Neural cell (in vitro differentiated cells): ENCODE measurements around the gene TRIM14. TPM values are rescaled to one million over a fixed set of nuclear protein-coding genes. Genes with fewer than 3 reads are reported as not detected.

Experiments used
- H2AFZ ChIP-seq: fragments of 200-600, 300-800 bp; sonication (generic), shearing (Covaris generic); 2 replicates; pipeline ENCODE4 v1.6.0; 2014; ENCODE audit warnings: low read depth, mild to moderate bottlenecking, antibody characterized with exemption, low read length, moderate library complexity
- H3F3A ChIP-seq: fragments of 200-600 bp; shearing (Covaris generic); 2 replicates; pipeline ENCODE4 v1.6.1; 2016; ENCODE audit warnings: mild to moderate bottlenecking, moderate library complexity, mixed read lengths, antibody characterized with exemption, low read length; ENCODE audit not compliant: insufficient read depth, poor library complexity, severe bottlenecking
- H3K27ac ChIP-seq: fragments of 200-600, 300-800 bp; sonication (generic), shearing (Covaris generic); 2 replicates; pipeline ENCODE4 v1.5.1; 2014; ENCODE audit warnings: mild to moderate bottlenecking, low read length, moderate library complexity
- H3K27me3 ChIP-seq: fragments of 300-800, 200-600 bp; sonication (generic), shearing (Covaris generic); 2 replicates; pipeline ENCODE4 v1.6.0; 2014; ENCODE audit warnings: mild to moderate bottlenecking, low read depth, low read length, moderate library complexity; ENCODE audit not compliant: insufficient read depth
- H3K36me3 ChIP-seq: fragments of 300-800, 200-600 bp; sonication (generic), shearing (Covaris generic); 2 replicates; pipeline ENCODE4 v1.5.1; 2014; ENCODE audit warnings: mild to moderate bottlenecking, antibody characterized with exemption, low read length, moderate library complexity; ENCODE audit not compliant: insufficient read depth
- H3K4me2 ChIP-seq: fragments of 300-800, 200-600 bp; sonication (generic), shearing (Covaris generic); 2 replicates; pipeline ENCODE4 v1.6.0; 2014; ENCODE audit warnings: mild to moderate bottlenecking, low read length
- H3K4me3 ChIP-seq: fragments of 300-800, 200-600 bp; sonication (generic), shearing (Covaris generic); 2 replicates; pipeline ENCODE4 v1.5.1; 2014; ENCODE audit warnings: mild to moderate bottlenecking, low read length, moderate library complexity
- H3K79me2 ChIP-seq: fragments of 200-600 bp; shearing (Covaris generic); replicated peaks from 2 replicates; pipeline ENCODE4 v1.6.0; 2014; ENCODE audit warnings: mild to moderate bottlenecking, low read length, moderate library complexity; ENCODE audit not compliant: insufficient read depth
- H3K9ac ChIP-seq: fragments of 300-800, 200-600 bp; sonication (generic), shearing (Covaris generic); 2 replicates; pipeline ENCODE4 v1.6.1; 2016; ENCODE audit warnings: mild to moderate bottlenecking, low read length, mixed read lengths
- H3K9me2 ChIP-seq: fragments of 200-600 bp; shearing (Covaris generic); 2 replicates; pipeline ENCODE4 v1.6.1; 2016; ENCODE audit warnings: mild to moderate bottlenecking, low read length, mixed read lengths; ENCODE audit not compliant: insufficient read depth
- H3K9me3 ChIP-seq: fragments of 200-600, 300-800 bp; sonication (generic), shearing (Covaris generic); 2 replicates; pipeline ENCODE4 v1.6.1; 2016; ENCODE audit warnings: mild to moderate bottlenecking, mixed run types, low read length, moderate library complexity, mixed read lengths
- H4K20me1 ChIP-seq: fragments of 200-600 bp; shearing (Covaris generic); 2 replicates; pipeline ENCODE4 v1.6.1; 2016; ENCODE audit warnings: mild to moderate bottlenecking, mixed run types; ENCODE audit not compliant: insufficient read depth
- EP300 ChIP-seq: fragments of 450-650 bp; conservative IDR thresholded peaks from 2 replicates; pipeline ENCODE4 v1.6.1; 2014; ENCODE audit warnings: antibody characterized with exemption, mild to moderate bottlenecking, moderate library complexity; ENCODE audit not compliant: poor library complexity, severe bottlenecking
- EZH2 ChIP-seq: fragments of 200-600, 300-800 bp; shearing (Covaris generic), sonication (generic); IDR thresholded peaks from 2 replicates; pipeline ENCODE4 v1.6.1; 2014; ENCODE audit warnings: antibody characterized with exemption, low read length, borderline replicate concordance, mild to moderate bottlenecking; ENCODE audit not compliant: insufficient read depth, poor library complexity, severe bottlenecking
- MXI1 ChIP-seq: fragments of 450-650 bp; conservative IDR thresholded peaks from 2 replicates; pipeline ENCODE4 v1.6.1; 2014; ENCODE audit warnings: antibody characterized with exemption, mild to moderate bottlenecking; ENCODE audit not compliant: poor library complexity, severe bottlenecking
- POLR2AphosphoS5 ChIP-seq: IDR thresholded peaks from 2 replicates; pipeline ENCODE4 v1.6.1; 2012
- RAD21 ChIP-seq: fragments of 450-650 bp; conservative IDR thresholded peaks from 2 replicates; pipeline ENCODE4 v1.6.1; 2014; ENCODE audit warnings: antibody characterized with exemption, mild to moderate bottlenecking, moderate library complexity
- SMC3 ChIP-seq: fragments of 450-650 bp; conservative IDR thresholded peaks from 2 replicates; pipeline ENCODE4 v1.6.1; 2014; ENCODE audit warnings: antibody characterized with exemption, mild to moderate bottlenecking, moderate library complexity; ENCODE audit not compliant: poor library complexity
- TAF1 ChIP-seq: IDR thresholded peaks from 2 replicates; pipeline ENCODE4 v1.6.1; 2012; ENCODE audit warnings: low read depth
- polyA plus RNA-seq: library from polyadenylated mRNA; depleted of rRNA; stranded (reverse); fragments of >200 nt; gene quantifications from 2 replicates; pipeline ENCODE4 v1.2.3, GENCODE V29; 2014
- TF ChIP-seq, protein P1 (sequence below): fragments of 450-650 bp; IDR thresholded peaks from 2 replicates; pipeline ENCODE4 v1.5.1; 2014; ENCODE audit warnings: antibody characterized with exemption, mild to moderate bottlenecking, moderate library complexity; ENCODE audit not compliant: poor library complexity, severe bottlenecking
- TF ChIP-seq, protein P2 (sequence below): IDR thresholded peaks from 2 replicates; pipeline ENCODE4 v1.6.1; 2012; ENCODE audit warnings: borderline replicate concordance

Gene TRIM14
- polyA plus RNA-seq, 1 donor from 2014 or later, result not detected

DNA sequence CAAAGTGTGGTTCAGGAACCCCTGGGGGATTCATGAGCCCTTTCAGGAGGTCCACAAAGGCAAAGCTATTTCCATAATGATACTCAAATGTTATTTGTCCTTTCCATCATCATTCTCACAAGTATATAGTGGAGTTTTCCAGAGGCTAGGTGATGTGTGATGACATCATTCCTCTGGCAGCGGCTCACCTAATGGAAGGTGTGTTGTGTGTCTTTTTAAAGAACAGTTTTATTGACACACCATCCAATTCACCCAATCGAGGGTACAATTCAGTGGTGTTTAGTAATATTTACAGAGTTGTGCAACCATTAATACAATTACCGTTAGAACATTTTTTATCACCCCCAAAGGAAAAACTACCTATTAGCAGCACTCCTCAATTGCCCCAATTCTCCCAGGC, 52.8 kb downstream of the TRIM14 start:
- Histone ChIP-seq H3K79me2 (no peaks in the 10 kb centered on the region), H3K9ac (no peak overlapping the region), H4K20me1 (no peaks in the 10 kb centered on the region), H3K27ac (no peak overlapping the region), H3K36me3 (no peaks in the 10 kb centered on the region), H3K9me3 (no peaks in the 10 kb centered on the region), H2AFZ (no peak overlapping the region), H3K27me3 (no peaks in the 10 kb centered on the region), H3F3A (no peaks in the 10 kb centered on the region), H3K4me3 (no peak overlapping the region), H3K4me2 (no peak overlapping the region), H3K9me2 (no peaks in the 10 kb centered on the region)
- TF ChIP-seq, protein P1, sequence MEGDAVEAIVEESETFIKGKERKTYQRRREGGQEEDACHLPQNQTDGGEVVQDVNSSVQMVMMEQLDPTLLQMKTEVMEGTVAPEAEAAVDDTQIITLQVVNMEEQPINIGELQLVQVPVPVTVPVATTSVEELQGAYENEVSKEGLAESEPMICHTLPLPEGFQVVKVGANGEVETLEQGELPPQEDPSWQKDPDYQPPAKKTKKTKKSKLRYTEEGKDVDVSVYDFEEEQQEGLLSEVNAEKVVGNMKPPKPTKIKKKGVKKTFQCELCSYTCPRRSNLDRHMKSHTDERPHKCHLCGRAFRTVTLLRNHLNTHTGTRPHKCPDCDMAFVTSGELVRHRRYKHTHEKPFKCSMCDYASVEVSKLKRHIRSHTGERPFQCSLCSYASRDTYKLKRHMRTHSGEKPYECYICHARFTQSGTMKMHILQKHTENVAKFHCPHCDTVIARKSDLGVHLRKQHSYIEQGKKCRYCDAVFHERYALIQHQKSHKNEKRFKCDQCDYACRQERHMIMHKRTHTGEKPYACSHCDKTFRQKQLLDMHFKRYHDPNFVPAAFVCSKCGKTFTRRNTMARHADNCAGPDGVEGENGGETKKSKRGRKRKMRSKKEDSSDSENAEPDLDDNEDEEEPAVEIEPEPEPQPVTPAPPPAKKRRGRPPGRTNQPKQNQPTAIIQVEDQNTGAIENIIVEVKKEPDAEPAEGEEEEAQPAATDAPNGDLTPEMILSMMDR, result no peak
- TF ChIP-seq POLR2AphosphoS5, result no peak
- no peak for TF ChIP-seq TAF1
- TF ChIP-seq SMC3, result no peak
- no peak for TF ChIP-seq EP300
- TF ChIP-seq MXI1, result no peak
- TF ChIP-seq, protein P2, sequence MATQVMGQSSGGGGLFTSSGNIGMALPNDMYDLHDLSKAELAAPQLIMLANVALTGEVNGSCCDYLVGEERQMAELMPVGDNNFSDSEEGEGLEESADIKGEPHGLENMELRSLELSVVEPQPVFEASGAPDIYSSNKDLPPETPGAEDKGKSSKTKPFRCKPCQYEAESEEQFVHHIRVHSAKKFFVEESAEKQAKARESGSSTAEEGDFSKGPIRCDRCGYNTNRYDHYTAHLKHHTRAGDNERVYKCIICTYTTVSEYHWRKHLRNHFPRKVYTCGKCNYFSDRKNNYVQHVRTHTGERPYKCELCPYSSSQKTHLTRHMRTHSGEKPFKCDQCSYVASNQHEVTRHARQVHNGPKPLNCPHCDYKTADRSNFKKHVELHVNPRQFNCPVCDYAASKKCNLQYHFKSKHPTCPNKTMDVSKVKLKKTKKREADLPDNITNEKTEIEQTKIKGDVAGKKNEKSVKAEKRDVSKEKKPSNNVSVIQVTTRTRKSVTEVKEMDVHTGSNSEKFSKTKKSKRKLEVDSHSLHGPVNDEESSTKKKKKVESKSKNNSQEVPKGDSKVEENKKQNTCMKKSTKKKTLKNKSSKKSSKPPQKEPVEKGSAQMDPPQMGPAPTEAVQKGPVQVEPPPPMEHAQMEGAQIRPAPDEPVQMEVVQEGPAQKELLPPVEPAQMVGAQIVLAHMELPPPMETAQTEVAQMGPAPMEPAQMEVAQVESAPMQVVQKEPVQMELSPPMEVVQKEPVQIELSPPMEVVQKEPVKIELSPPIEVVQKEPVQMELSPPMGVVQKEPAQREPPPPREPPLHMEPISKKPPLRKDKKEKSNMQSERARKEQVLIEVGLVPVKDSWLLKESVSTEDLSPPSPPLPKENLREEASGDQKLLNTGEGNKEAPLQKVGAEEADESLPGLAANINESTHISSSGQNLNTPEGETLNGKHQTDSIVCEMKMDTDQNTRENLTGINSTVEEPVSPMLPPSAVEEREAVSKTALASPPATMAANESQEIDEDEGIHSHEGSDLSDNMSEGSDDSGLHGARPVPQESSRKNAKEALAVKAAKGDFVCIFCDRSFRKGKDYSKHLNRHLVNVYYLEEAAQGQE, result no peak
- no peak for TF ChIP-seq RAD21
- no peak for TF ChIP-seq EZH2

DNA sequence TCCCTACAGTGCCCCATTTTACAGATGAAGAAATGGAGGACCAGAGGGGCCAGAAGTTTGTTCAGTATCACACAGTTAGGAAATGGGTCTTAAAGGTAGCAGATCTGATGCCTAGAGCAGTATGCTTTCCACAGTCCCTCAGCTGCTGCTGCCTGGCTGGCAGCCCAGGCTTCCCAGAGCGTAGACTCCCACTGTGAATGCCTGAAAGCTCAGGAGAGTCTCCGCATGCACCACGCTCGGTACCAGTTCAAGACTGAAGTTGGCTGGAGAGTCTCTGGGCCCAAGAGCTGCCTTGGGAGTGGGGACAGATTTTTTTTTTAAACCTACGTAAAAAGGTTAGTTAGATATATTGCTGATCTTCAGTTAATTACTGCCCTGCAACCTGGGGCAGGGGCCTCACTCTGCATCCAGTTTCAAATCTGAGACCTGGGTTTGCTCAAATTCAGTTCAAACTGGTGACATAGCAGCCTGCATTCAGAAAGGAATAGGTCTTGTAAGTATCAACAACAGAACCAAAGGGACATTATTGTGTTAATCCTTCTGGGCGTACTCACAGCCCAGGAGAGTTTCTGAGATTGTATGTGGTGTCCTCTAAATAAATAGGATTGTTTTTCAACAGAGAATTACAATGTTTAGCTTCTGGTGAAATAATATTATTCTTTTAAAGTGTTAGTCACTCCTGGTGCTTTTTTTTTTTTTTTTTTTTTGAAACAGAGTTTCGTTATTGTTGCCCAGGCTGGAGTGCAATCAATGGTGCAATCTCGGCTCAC, 54.2 kb downstream of the TRIM14 start:
- no peak overlapping the region for H3K4me3 ChIP-seq
- H2AFZ ChIP-seq, result no peak overlapping the region
- no peak for TF ChIP-seq RAD21
- no peak for TF ChIP-seq MXI1
- no peak for TF ChIP-seq EZH2
- TF ChIP-seq, protein P1, result no peak
- TF ChIP-seq, protein P2, result no peak
- TF ChIP-seq POLR2AphosphoS5, result no peak
- TF ChIP-seq EP300, result no peak
- no peak for TF ChIP-seq TAF1
- no peak for TF ChIP-seq SMC3
- no peaks in the 10 kb centered on the region for H3K36me3 ChIP-seq
- H3K9me2 ChIP-seq, result no peaks in the 10 kb centered on the region
- no peaks in the 10 kb centered on the region for H3K79me2 ChIP-seq
- no peaks in the 10 kb centered on the region for H4K20me1 ChIP-seq
- H3K9me3 ChIP-seq, result no peaks in the 10 kb centered on the region
- no peak overlapping the region for H3K4me2 ChIP-seq
- H3K27me3 ChIP-seq, result no peaks in the 10 kb centered on the region
- H3K9ac ChIP-seq, result no peak overlapping the region
- H3K27ac ChIP-seq, result no peak overlapping the region
- no peaks in the 10 kb centered on the region for H3F3A ChIP-seq
